GM18505 (cell line): Measurements from ENCODE around the gene MYO18A.
"Not testable (repeated sequence)": the region's sequence is repeated elsewhere in the genome, so short reads cannot be mapped to it uniquely, and the experiment has no call there.

Source experiments
- ATAC-seq: cut with Tn5 transposase; IDR thresholded peaks from one replicate; pipeline ENCODE4 v1.9.1; 2021; ENCODE audit not compliant: unreplicated experiment
- POLR2A ChIP-seq: IDR thresholded peaks from 4 replicates; pipeline ENCODE4 v1.6.1; 2011; ENCODE audit warnings: borderline replicate concordance; ENCODE audit not compliant: insufficient read depth, insufficient read length; ENCODE audit errors: extremely low read depth

The MYO18A gene

DNA sequence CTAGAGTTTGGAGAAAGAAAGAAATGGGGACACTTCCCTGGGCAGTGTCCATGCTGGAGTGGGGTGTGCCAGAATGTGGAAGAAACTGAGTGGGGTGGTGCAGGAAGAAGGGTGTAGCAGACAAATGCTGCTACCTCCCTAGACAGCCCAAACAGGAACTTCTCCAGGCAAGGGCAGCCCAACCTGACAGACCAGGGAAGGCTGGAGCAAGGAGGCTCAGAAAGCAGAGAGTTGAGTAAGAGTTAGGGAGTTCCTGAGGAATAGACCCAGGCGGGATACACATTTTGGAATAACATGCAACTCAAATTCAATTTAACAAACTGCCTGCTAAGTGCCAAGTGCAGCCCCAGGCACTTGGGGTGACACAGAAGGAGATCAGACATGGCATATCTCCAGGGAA, 1.0 kb upstream of the MYO18A start:
- TF ChIP-seq POLR2A, result no peak
- ATAC-seq, result no peak

DNA sequence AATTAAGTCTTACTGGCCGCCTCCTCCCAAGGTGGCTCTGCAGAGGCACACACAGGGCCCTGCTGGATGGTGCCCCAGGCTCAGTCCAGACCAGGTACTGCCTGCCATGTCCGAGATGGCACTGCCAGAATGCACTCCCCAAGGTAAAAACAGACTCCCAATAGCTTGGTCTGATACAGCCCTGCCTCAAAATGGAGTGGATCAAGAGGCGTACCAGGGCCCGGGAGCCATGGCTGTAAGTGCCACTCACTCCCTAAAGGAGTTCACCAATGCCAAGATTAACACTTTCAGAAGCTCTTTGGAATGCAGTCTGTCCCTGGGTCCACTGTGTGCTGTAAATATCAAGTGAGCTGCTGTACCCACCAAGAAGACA, 576 bp upstream of the MYO18A start:
- ATAC-seq, result no peak
- TF ChIP-seq POLR2A, result no peak

DNA sequence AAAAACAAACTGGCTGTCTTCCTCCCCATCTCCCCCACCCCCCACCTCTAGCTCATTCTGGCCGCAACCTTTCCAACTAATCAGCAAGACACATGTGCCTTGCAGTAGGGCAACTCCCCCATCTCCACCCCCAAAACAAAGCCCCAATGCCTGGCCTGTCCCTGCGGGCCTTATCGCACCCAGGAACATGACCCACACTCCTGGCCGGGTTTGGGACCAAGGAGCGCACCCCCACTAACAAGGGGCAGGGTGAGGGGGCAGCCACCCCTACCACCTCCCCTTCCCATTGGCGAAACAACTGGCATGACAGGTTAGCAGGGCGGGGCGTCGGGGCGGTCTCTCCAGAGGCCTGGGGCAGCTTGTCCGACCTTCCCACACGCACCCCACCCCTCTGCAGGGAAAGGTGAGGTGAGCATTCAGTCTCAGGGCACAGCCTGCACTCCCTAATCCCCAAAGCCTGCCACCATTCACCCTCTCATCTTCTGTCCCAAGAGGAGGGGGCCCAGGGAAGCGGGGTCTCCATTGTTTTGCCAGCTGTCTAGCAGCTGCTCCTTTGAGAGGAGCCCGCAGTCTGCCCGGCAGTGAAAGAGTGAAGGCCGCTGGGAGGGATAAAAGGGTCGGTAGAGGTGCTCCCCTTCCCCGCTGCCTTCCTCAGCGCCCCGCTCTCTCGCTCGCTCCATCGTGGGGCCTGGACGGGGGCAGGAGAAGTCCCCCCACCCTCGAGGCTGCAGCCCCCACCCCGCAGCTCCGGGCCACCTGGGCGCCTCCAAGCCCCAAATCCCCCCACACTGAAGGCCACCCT, 765 bp downstream of the MYO18A start:
- TF ChIP-seq POLR2A, result no peak
- no peak for ATAC-seq

DNA sequence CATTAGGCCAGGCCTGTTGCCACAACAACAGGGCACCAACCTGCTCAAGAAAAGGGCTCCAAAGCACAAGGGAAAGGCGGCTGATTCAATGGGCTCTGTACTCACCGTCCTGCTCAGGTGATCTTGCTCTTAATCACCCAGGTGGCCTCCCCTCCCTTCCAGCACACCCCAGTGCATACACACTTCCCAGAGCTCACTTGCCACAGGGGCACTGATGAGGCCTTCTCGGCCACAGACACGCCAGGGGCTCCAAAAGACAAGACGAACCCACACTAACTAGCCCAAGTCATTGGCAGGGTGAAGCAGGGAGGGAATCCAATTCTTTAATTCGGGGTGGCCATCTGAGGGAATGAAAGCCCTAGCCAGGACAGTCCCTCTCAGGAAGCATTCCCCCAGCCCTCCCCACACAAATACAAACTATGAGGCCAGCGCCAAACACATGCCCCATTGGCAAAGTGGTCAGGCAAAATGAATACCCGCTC, 1.4 kb downstream of the MYO18A start:
- TF ChIP-seq POLR2A, result no peak
- no peak for ATAC-seq

DNA sequence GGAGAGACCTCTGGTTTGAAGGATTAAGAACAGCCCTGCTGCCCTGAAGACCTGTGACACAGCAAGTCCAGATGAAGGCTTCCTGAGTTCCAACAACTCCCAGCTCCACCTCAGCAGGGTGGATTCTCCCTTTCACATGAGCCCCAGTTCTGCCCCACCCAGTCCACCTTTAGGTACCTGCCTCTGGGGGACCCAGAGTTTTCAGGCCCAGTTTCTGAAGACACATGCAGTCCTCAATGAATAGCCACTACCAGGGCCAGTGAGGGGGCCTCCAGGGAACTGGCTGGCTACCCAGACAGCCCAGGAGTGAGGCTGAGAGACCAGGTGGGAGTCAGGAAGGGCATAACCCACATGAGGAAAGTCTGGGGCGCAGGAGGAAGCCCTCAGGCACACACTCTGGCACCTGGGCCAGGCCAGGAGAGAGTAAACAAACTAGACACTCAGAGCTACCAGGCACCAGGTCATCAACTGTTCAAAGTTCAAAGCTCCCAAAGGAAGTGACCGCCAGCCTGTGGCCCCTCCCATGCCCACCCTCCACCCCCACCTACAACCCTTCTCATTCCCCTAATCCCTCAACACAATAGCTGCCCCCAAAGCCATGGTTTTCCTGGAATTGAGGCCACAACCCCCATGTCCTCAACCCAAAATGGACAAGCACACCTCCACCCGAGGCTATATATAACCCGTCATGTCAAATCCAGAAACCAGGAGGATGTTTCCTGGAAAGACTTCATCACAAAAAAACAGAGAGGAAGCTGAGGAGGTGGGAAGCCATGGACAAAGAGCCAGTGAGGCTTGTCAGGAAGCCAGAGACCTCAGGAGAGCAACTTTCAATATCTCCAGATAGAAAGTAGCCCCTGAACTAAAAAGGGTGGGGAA, 2.1 kb downstream of the MYO18A start:
- ATAC-seq, result no peak
- no peak for TF ChIP-seq POLR2A

DNA sequence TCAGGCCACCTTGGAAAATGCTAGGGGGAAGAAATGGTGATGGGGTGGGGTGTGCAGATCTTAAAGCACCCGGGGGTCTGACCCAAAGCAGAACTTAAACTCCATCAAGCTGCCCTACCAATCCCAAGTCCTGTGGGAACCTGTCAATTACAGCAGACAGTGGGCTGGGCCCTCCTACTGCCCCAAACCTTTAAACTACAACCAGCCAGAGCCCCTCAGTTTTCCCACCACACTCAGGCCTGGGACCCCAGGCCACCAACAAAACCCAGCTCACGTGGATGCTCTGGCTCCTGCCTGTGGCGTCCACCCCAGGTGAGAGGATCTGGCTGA, 2.7 kb downstream of the MYO18A start:
- ATAC-seq, result no peak
- no peak for TF ChIP-seq POLR2A

GRCh38 chr17:29176558-29177351, 3.4 kb downstream of the MYO18A start:
- no peak for ATAC-seq
- TF ChIP-seq POLR2A, result peak; percentile 83

DNA sequence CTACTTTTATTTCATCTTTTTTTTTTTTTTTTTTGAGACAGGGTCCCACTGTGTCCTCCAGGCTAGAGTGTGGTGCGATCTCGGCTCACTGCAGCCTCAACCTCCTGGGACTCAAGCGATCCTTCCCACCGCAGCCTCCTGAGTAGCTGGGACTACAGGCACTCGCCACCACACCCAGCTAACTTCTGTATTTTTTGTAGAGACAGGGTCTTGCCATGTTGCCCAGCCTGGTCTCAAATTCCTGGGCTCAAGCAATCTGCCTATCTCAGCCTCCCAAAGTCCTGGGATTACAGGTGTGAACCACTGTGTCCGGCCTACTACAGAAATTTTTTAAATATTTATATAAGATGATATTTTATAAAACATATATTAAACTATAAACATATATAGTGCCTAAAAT, 4.8 kb downstream of the MYO18A start:
- ATAC-seq, result no peak
- TF ChIP-seq POLR2A, result no peak

DNA sequence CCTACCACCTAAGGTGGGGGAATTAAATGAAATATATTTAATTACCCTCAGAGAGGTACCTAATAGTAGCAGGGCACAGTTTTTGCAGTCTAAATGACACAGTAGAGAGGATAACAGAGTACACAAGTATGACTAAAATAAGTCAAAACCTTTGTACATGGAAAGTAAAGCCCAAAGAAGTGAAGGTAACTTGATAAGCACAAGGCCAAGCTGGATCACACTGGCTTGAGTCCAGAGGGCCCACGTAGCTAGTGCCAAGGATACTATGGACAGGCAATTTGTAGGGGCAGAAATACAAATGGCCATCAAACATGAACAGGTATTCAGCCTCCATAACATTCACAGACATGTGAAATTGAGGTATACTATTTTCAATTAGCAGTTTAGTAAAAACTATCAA, 7.6 kb downstream of the MYO18A start:
- no peak for TF ChIP-seq POLR2A
- ATAC-seq, result no peak

DNA sequence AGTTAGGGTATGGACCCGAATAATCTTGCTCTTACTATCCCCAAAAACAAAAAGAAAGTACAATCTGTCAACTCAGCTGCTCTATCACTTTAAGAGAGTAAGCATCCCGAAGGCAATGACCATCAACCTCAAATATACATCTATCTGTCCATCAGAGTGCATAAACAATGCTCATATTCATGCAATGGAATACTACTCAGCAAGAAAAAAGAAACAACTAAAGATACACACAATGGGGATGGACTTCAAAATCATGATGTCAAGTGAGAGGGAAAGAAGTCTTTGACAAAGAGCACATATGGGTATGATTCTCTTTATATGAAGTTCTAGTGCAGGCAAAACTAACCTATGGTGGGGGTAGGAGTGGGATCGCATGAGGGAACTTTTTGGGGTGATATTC, 9.5 kb downstream of the MYO18A start:
- TF ChIP-seq POLR2A, result no peak
- no peak for ATAC-seq

DNA sequence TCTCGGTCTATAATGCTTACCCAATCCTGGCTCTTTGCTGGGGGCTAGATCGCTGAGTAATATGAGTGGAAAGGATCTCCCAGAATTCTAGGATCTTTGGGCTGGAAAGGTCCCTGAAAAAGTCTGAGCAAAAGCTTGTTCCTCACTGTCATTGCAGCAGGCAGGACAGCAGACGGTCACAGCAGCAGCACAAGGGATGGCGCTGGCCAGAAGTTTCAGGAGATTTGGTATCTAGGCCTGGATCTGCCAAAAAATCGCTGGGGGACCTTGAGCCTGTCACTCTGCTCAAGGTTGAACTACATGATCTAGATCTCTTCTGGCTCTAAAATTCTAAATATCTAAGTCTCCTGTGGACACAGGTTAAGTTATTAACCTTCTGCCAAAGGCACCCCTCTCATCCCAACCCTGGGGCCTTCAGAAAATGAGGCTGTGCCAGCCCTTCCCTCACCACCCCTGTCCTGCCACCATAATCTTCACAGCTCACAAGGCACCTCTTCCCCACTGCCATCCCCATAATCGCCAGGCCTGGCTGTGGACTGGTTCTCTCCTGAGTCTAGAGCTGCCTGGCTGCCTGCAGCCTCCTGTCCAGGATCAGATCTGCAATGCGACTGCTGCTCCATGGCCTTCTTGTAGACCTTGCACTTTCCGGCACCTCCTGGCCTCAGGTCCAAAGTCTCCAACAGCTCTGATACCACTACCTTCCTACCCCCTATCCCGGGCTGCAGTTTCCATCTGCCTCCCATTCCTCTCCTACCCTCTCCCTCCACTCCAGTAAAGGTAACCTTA, 10.2 kb downstream of the MYO18A start:
- no peak for TF ChIP-seq POLR2A
- no peak for ATAC-seq

DNA sequence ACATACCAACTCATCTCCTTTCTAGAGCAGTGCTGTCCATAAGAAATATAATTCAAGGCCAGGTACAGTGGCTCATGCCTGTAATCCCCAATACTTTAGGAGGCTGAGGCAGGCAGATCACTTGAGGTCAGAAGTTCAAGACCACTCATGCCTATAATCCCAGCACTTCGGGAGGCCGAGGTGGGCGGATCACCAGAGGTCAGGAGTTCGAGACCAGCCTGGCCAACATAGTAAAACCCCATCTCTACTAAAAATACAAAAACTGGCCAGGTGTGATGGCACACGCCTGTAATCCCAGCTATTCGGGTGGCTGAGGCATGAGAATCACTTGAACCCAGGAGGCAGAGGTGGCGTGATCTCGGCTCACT, 11.5 kb downstream of the MYO18A start:
- ATAC-seq, result not testable (repeated sequence)
